GM12878 (cell line): ENCODE measurements around the gene GADL1. TPM values are rescaled to one million over a fixed set of nuclear protein-coding genes. Genes with fewer than 3 reads are reported as not detected.

Experiments
- ATAC-seq: fragments of 200-7000 bp; cut with Tn5 transposase; 3 replicates; pipeline ENCODE4 v1.9.1; 2020; ENCODE audit warnings: mild to moderate bottlenecking, moderate library complexity
- BruUV-seq: library from RNA; stranded (reverse); fragments of 400-500 nt; replicated peaks from 2 replicates; lab custom pipeline; 2021; lab: Mats Ljungman, UMichigan
- CTCF ChIA-PET: fragments of 300-600 bp; sonication (Branson Sonifier 250); formaldehyde crosslinking; extraction: SDS; loops from one replicate; lab custom pipeline; 2021; ENCODE audit warnings: inconsistent platforms; lab: Yijun Ruan, JAX
- POLR2A ChIA-PET: fragments of 350-600 bp; formaldehyde crosslinking; extraction: SDS; loops from one replicate; lab custom pipeline; 2021; ENCODE audit warnings: inconsistent platforms; lab: Charles Lee
- RAD21 ChIA-PET: fragments of 300-600 bp; sonication (Branson Sonifier 250); formaldehyde crosslinking; loops from one replicate; lab custom pipeline; 2023; ENCODE audit warnings: antibody characterized with exemption; ENCODE audit not compliant: unreplicated experiment; lab: Charles Lee
- SMC1A ChIA-PET: fragments of 300-600 bp; sonication (Branson Sonifier 250); formaldehyde crosslinking; loops from one replicate; lab custom pipeline; 2023; ENCODE audit not compliant: unreplicated experiment, uncharacterized antibody; lab: Charles Lee
- DNase-seq: peaks from one replicate; pipeline ENCODE4 v3.0.0-alpha.2; 2011; ENCODE audit warnings: low read depth, low spot score
- FAIRE-seq: peaks from 3 replicates; lab custom pipeline; 2011; peaks lifted over from hg19 to GRCh38; lab: Jason Lieb, UNC
- H2AFZ ChIP-seq: 2 replicates; pipeline ENCODE4 v1.6.0; 2011; ENCODE audit warnings: low read depth, low read length, control low read depth; ENCODE audit not compliant: control insufficient read depth
- H3K27ac ChIP-seq: 2 replicates; pipeline ENCODE4 v1.5.1; 2011; ENCODE audit warnings: control low read depth; ENCODE audit not compliant: control insufficient read depth, insufficient read depth
- H3K27me3 ChIP-seq, 2 experiments: replicated peaks in 1 of 2; 2 replicates each; pipeline versions ENCODE4 v1.6.0 to v1.6.1; 2011; ENCODE audit warnings: low read length in 1 of 2; ENCODE audit not compliant: control insufficient read depth in 2 of 2, insufficient read depth in 2 of 2
- H3K36me3 ChIP-seq, 2 experiments: 2 replicates each; pipeline ENCODE4 v1.5.1; 2011; ENCODE audit warnings: low read length in 1 of 2; ENCODE audit not compliant: control insufficient read depth in 2 of 2, insufficient read depth in 2 of 2
- H3K4me1 ChIP-seq: 2 replicates; pipeline ENCODE4 v1.6.1; 2011; ENCODE audit warnings: mild to moderate bottlenecking, low read length, moderate library complexity, mixed read lengths; ENCODE audit not compliant: control insufficient read depth, insufficient read depth
- H3K4me2 ChIP-seq: 2 replicates; pipeline ENCODE4 v1.6.0; 2011; ENCODE audit warnings: control low read depth; ENCODE audit not compliant: control insufficient read depth, insufficient read depth
- H3K4me3 ChIP-seq: fragments of 200-600 bp; sonication (generic); 2 replicates; pipeline ENCODE4 v1.5.1; 2016
- H3K79me2 ChIP-seq: 2 replicates; pipeline ENCODE4 v1.6.0; 2011; ENCODE audit warnings: low read length; ENCODE audit not compliant: control insufficient read depth, insufficient read depth
- H3K9ac ChIP-seq: 2 replicates; pipeline ENCODE4 v1.8.0; 2011; ENCODE audit warnings: low read length, control low read depth, mixed read lengths; ENCODE audit not compliant: control insufficient read depth, insufficient read depth
- H3K9me3 ChIP-seq: replicated peaks from 3 replicates; pipeline ENCODE4 v1.5.1; 2011; ENCODE audit warnings: mild to moderate bottlenecking, low read length; ENCODE audit not compliant: control insufficient read depth, insufficient read depth
- H4K20me1 ChIP-seq: 2 replicates; pipeline ENCODE4 v1.6.0; 2011; ENCODE audit not compliant: control insufficient read depth, insufficient read depth
- ASH2L ChIP-seq: fragments of 300-600, 200-600 bp; sonication (generic); IDR thresholded peaks from 2 replicates; pipeline ENCODE4 v1.6.1; 2017; ENCODE audit warnings: low read depth, mild to moderate bottlenecking, borderline replicate concordance
- ESRRA ChIP-seq: IDR thresholded peaks from 2 replicates; pipeline ENCODE4 v1.6.1; 2012; ENCODE audit warnings: mild to moderate bottlenecking, low read length, improper control_type of control experiment
- GATAD2B ChIP-seq: fragments of 450-650 bp; conservative IDR thresholded peaks from 2 replicates; pipeline ENCODE4 v1.6.1; 2017; ENCODE audit warnings: low read depth, mild to moderate bottlenecking, moderate library complexity
- HDAC2 ChIP-seq: fragments of 200-600 bp; sonication (generic); IDR thresholded peaks from 2 replicates; pipeline ENCODE4 v1.6.1; 2017
- IKZF2 ChIP-seq, 2 experiments: fragments of 450-650 bp; IDR thresholded peaks; 2 replicates each; pipeline ENCODE4 v1.6.1; 2017; ENCODE audit warnings: mild to moderate bottlenecking in 2 of 2, moderate library complexity in 2 of 2
- IRF5 ChIP-seq: fragments of 450-650 bp; IDR thresholded peaks from 2 replicates; pipeline ENCODE4 v1.6.1; 2017; ENCODE audit warnings: borderline replicate concordance
- NKRF ChIP-seq: fragments of 450-650 bp; conservative IDR thresholded peaks from 2 replicates; pipeline ENCODE4 v1.6.1; 2017; ENCODE audit warnings: mild to moderate bottlenecking, moderate library complexity
- PKNOX1 ChIP-seq: fragments of 450-650 bp; IDR thresholded peaks from 2 replicates; pipeline ENCODE4 v1.6.1; 2016; ENCODE audit warnings: mild to moderate bottlenecking
- RB1 ChIP-seq: fragments of 450-650 bp; formaldehyde crosslinking; IDR thresholded peaks from 2 replicates; pipeline ENCODE4 v1.6.1; 2017; ENCODE audit warnings: mild to moderate bottlenecking, borderline replicate concordance
- STAT1 ChIP-seq: fragments of 450-650 bp; conservative IDR thresholded peaks from 2 replicates; pipeline ENCODE4 v1.6.1; 2014; ENCODE audit warnings: antibody characterized with exemption, mild to moderate bottlenecking
- SUZ12 ChIP-seq: fragments of 200-600 bp; sonication (generic); IDR thresholded peaks from one replicate; pipeline ENCODE4 v1.6.1; 2018; ENCODE audit warnings: antibody characterized with exemption, mild to moderate bottlenecking; ENCODE audit not compliant: unreplicated experiment
- ZNF24 ChIP-seq: fragments of 450-650 bp; IDR thresholded peaks from 2 replicates; pipeline ENCODE4 v1.6.1; 2017; ENCODE audit warnings: antibody characterized with exemption, mild to moderate bottlenecking
- ZNF622 ChIP-seq: fragments of 450-650 bp; IDR thresholded peaks from 2 replicates; pipeline ENCODE4 v1.6.1; 2017; ENCODE audit warnings: mild to moderate bottlenecking, inconsistent platforms
- in situ Hi-C: fragments of 300-500 bp; cut with MboI; formaldehyde crosslinking; loops from 9 replicates; pipeline ENCODE4 v1.14.3; 2018; ENCODE audit warnings: mixed read lengths
- intact Hi-C: fragments of 100-400 bp; cut with micrococcal nuclease; formaldehyde crosslinking; loops from one replicate; pipeline ENCODE4 v1.14.2; 2022; ENCODE audit not compliant: unreplicated experiment
- polyA plus RNA-seq, 11 experiments: library from polyadenylated mRNA; depleted of rRNA in 4 of 11; unstranded in 6 of 11; stranded (reverse) in 5 of 11; fragments of >200 nt; fragmentation: Nextera tagmentation in 4 of 11; fragmentation: Illumina TruSeq in 1 of 11; extraction: Ambion mirVana in 4 of 11; extraction: Trizol in 1 of 11; gene quantifications; 1 replicate in 1 of 11; 2 replicates in 10 of 11; pipeline versions ENCODE4 v1.2.1 to v1.2.3, GENCODE V29; 2011 to 2016; ENCODE audit warnings: inconsistent platforms in 2 of 11, missing spikeins in 2 of 11, low read depth in 1 of 11
- total RNA-seq, 4 experiments: library from RNA; depleted of rRNA in 3 of 4; stranded (reverse); fragments of >200 nt in 3 of 4; fragmentation: Illumina TruSeq in 1 of 4; extraction: Trizol in 1 of 4; gene quantifications; 2 replicates each; pipeline versions ENCODE4 v1.2.1 to v1.2.3, GENCODE V29; 2013 to 2021

GADL1 gene
- total and polyA plus RNA-seq, 10 of the 15 experiments (the other 5 are each of a cell fraction or from before 2014, with no cell fraction given), result 0.04 TPM; not detected in 9

GRCh38 chr3:30702038-30702827 lies 192.2 kb downstream of the GADL1 start:
- no peak overlapping the region for H3K9ac ChIP-seq
- SMC1A ChIA-PET, result interaction anchor here (0.6 to 0.7 kb wide), 2 partner anchors 11 to 405 kb away, joined by 3 to 4 read pairs; no protein-coding TSS in a partner anchor
- RAD21 ChIA-PET, result interaction anchor here (0.6 kb wide), 1 partner anchor 319 kb away, joined by 3 read pairs; no protein-coding TSS in a partner anchor
- POLR2A ChIA-PET, result no interaction called here
- no peak overlapping the region for H3K4me3 ChIP-seq
- TF ChIP-seq STAT1 (no peak), GATAD2B (no peak), SUZ12 (no peak), RB1 (no peak), ASH2L (no peak), PKNOX1 (no peak), ESRRA (no peak), HDAC2 (no peak), IRF5 (no peak), ZNF622 (no peak), ZNF24 (no peak), NKRF (no peak), IKZF2 (IDR thresholded peaks at IDR 0.05) (no peak)
- no peaks in the 10 kb centered on the region for H3K9me3 ChIP-seq
- no peak overlapping the region for H2AFZ ChIP-seq
- in situ Hi-C loops, result no loop called here
- H3K4me2 ChIP-seq, result no peak overlapping the region
- no peak for DNase-seq
- BruUV-seq, result no TSS peak
- H3K4me1 ChIP-seq, result no peaks in the 10 kb centered on the region
- H3K36me3 ChIP-seq, result no peaks in the 10 kb centered on the region
- no peaks in the 10 kb centered on the region for H3K27me3 ChIP-seq
- CTCF ChIA-PET, result interaction anchor here (1.0 kb wide), 1 partner anchor 8 kb away, joined by 3 read pairs; no protein-coding TSS in a partner anchor
- no peaks in the 10 kb centered on the region for H3K79me2 ChIP-seq
- FAIRE-seq, result no peak
- intact Hi-C loops, result no loop called here
- H4K20me1 ChIP-seq, result no peaks in the 10 kb centered on the region
- no peak overlapping the region for H3K27ac ChIP-seq
- ATAC-seq, result no peak
